Thymus (tissue), 11 donors: ENCODE measurements around the gene WIPF1. TPM values are rescaled to one million over a fixed set of nuclear protein-coding genes. Genes with fewer than 3 reads are reported as not detected.
A peak's percentile ranks its signal among the peaks of the same experiment; 100 is the strongest.

ENCODE experiments used
- DNase-seq, 9 donors: peaks; one replicate each; pipeline ENCODE4 v3.0.0-alpha.2; 2013; ENCODE audit warnings: low spot score in 9 of 9, low read depth in 6 of 9, missing footprints in 1 of 9
- H3K27ac ChIP-seq, 2 donors: one replicate each; pipeline ENCODE4 v1.5.1; 2013; ENCODE audit warnings: control low read depth in 1 of 2, low read depth in 1 of 2, low read length in 1 of 2, mild to moderate bottlenecking in 1 of 2, moderate library complexity in 1 of 2
- H3K27me3 ChIP-seq, 2 donors: one replicate each; pipeline ENCODE4 v1.5.1; 2013; ENCODE audit warnings: low read length in 1 of 2; ENCODE audit not compliant: control insufficient read depth in 2 of 2, insufficient read depth in 1 of 2
- H3K36me3 ChIP-seq, 2 donors: one replicate each; pipeline ENCODE4 v1.5.1; 2013; ENCODE audit warnings: low read length in 1 of 2, mild to moderate bottlenecking in 1 of 2, moderate library complexity in 1 of 2; ENCODE audit not compliant: control insufficient read depth in 2 of 2, insufficient read depth in 2 of 2
- H3K4me1 ChIP-seq, 2 donors: one replicate each; pipeline ENCODE4 v1.5.1; 2013; ENCODE audit warnings: low read length in 2 of 2; ENCODE audit not compliant: control insufficient read depth in 2 of 2, insufficient read depth in 2 of 2
- H3K4me3 ChIP-seq, 2 donors: one replicate each; pipeline ENCODE4 v1.5.1; 2013; ENCODE audit warnings: low read length in 2 of 2, control low read depth in 1 of 2, mild to moderate bottlenecking in 1 of 2
- H3K9me3 ChIP-seq, 2 donors: one replicate each; pipeline ENCODE4 v1.5.1; 2013; ENCODE audit warnings: low read length in 1 of 2, mild to moderate bottlenecking in 1 of 2; ENCODE audit not compliant: control insufficient read depth in 2 of 2, insufficient read depth in 1 of 2
- WGBS: extraction: QIAGEN DNeasy Blood & Tissue Kit; methylation state at CpG from one replicate; pipeline ENCODE4 v1.1.7; 2013; 5-methylcytosine and 5-hydroxymethylcytosine counted together
- polyA plus RNA-seq: library from polyadenylated mRNA; stranded (reverse); fragments of 200-250 nt; gene quantifications from one replicate; pipeline ENCODE4 v1.2.3, GENCODE V29; 2013
- total RNA-seq: library from RNA; stranded (reverse); fragments of 120-200 nt; gene quantifications from one replicate; pipeline ENCODE4 v1.2.4, GENCODE V29; 2013
- donor health status: healthy.

Gene WIPF1
- total and polyA plus RNA-seq, 2 donors, result 21.9 to 65.0 TPM

DNA sequence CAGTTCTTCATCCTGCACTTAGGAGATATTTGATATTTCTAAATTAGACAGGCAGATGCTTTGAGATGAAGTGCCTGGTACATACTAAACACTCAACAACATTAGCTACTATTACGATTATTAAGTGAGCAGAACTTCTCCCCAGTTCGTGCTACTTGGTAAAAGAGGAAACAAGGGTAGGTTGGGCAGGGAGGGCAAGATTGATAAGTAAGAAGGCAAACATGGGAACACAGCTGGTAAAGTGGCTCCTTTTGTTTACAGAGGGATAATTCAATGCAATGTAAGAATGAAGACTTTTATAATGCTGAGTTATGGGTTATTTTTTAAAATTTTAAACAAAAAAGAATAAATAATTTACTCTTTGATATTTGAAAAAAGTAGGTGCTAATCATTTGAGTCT is 15.9 kb upstream of the WIPF1 start:
- no peaks in the 10 kb centered on the region for H3K27me3 ChIP-seq
- H3K36me3 ChIP-seq, result peaks cover 20 to 51% of the 10 kb centered on the region in 2 donors
- WGBS, result 79% methylated on average over 2 of the region's 2 CpGs
- no peaks in the 10 kb centered on the region for H3K9me3 ChIP-seq
- peaks cover 14 to 39% of the 10 kb centered on the region in 2 donors for H3K4me1 ChIP-seq
- no peak overlapping the region for H3K4me3 ChIP-seq
- no peak for DNase-seq
- H3K27ac ChIP-seq, result no peak overlapping the region

DNA sequence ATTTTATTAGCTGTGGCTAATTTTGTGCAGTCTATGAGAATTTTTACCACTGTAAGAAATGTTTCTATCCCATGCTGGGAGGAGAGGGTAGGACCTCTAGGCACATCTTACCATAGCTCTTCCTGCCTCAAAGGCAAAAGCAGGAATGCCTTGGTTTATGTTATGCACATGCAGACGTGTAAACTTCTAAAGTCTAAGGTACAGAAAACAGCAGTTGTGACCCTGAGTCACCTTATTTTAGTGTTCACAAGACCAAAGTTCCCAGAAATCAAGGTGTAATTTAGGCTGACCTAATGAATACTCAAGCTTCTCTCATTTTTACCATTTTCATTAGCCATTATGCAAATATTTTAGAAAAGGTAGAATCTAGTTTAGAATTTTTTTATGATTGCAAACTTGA is 15.4 kb upstream of the WIPF1 start:
- Histone ChIP-seq H3K4me3 (no peak overlapping the region), H3K36me3 (peaks cover 16 to 46% of the 10 kb centered on the region in 2 donors), H3K27me3 (no peaks in the 10 kb centered on the region), H3K4me1 (peaks cover 11 to 38% of the 10 kb centered on the region in 2 donors), H3K27ac (no peak overlapping the region), H3K9me3 (no peaks in the 10 kb centered on the region)
- 0% methylated on average over 1 of the region's 1 CpG for WGBS
- DNase-seq, result no peak

DNA sequence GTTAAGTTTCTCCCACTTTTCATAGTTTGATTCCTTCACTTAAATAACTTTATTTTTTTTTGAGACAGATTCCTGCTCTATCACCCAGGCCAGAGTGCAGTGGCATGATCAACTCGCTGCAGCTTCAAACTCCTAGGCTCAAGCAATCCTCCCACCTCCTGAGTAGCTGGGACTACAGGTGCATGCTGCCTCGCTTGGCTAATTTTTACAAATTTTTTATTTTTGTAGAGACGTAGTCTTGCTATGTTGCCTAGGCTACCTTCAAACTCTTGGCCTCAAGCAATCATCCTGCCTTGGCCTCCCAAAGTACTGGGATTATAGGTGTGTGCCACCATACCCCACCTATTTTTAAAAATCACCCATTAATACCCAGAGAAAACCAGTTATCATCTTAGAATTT is 14.2 kb upstream of the WIPF1 start:
- DNase-seq, result no peak
- no peak overlapping the region for H3K4me3 ChIP-seq
- peaks cover 10 to 39% of the 10 kb centered on the region in 2 donors for H3K4me1 ChIP-seq
- H3K9me3 ChIP-seq, result no peaks in the 10 kb centered on the region
- H3K36me3 ChIP-seq, result peaks cover 10 to 37% of the 10 kb centered on the region in 2 donors
- H3K27me3 ChIP-seq, result no peaks in the 10 kb centered on the region
- 91% methylated on average over 3 of the region's 3 CpGs for WGBS
- no peak overlapping the region for H3K27ac ChIP-seq

DNA sequence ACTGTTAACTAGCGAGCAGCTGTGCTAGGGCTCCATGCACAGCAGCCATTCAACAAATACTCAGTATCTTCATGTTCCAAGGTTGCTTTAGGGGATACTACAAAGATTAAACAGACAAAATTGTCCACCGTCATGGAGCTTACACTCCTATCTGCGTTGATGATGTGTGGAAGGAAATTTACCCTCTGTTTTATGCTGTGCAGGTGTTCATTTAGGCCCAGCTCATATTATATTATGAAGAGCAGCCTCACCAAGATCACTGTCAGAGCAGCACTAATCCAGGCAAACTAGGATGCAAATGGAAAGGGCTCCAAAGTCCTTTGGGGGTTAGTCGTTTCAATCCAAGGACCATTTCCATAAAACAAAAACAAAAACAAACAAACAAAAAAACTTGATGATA is 13.4 kb upstream of the WIPF1 start:
- peaks cover 7 to 31% of the 10 kb centered on the region in 2 donors for H3K36me3 ChIP-seq
- DNase-seq, result no peak
- H3K27ac ChIP-seq, result no peak overlapping the region
- H3K27me3 ChIP-seq, result no peaks in the 10 kb centered on the region
- H3K4me1 ChIP-seq, result peaks cover 6 to 40% of the 10 kb centered on the region in 2 donors
- 86% methylated on average over 4 of the region's 4 CpGs for WGBS
- H3K4me3 ChIP-seq, result no peak overlapping the region
- no peaks in the 10 kb centered on the region for H3K9me3 ChIP-seq

DNA sequence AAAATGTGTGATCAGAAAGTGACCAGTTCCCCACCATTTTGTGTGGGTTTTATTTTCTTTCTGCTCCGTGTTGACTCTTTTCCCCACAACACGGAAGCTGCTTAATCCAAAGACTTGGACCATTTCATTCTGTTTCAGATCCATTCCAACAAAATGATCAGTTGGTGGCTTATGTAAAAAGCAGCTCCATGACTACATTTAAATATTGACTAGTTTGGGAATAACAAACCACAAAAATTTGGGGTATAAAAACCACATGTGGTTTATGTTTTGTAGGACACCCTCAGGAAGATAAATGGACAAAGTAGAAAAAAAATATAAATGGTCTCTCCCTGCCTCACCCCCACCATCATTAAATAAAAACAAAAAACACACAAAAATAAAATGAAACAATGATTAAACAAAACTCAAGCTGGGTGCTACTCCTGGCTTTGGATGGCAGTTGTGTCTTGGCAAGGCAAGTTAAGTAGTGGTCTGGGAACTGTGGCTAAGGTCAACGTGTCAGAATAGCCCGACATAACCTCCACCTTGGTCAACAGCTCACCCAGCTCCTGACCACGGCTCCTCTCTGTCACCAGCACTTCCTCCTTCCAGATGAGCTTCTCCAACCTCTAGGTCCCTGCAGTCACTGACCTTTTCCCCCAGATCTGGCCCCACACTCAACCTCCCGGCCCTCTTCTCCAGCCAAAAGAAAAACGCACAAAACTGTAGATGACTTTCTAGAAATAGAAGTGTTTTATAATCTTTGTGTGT is 12.8 kb upstream of the WIPF1 start:
- Histone ChIP-seq H3K27me3 (no peaks in the 10 kb centered on the region), H3K36me3 (peaks cover 6 to 31% of the 10 kb centered on the region in 2 donors), H3K4me3 (no peak overlapping the region), H3K27ac (no peak overlapping the region), H3K4me1 (peaks cover 5 to 36% of the 10 kb centered on the region in 2 donors), H3K9me3 (no peaks in the 10 kb centered on the region)
- DNase-seq, result no peak
- 76% methylated on average over 7 of the region's 7 CpGs for WGBS

DNA sequence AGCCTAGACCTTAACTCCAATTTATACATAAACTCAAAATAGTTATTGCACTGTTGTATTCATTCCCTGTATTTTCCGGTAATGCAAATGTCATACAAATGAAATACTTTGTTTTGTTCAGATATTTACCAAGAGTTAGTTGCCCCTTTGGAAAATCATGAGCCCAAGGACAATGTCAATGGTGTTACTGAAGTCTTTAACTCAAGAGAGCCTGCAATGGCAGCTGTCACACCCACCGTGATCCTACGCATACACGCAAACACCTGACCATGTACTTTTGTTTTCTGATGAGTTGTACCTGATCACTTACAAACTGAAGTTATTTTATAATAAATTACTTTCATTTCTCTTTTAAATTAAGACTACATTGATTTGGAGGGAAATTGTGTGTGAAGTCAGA is 11.7 kb upstream of the WIPF1 start:
- Histone ChIP-seq H3K4me1 (peaks cover 5 to 36% of the 10 kb centered on the region in 2 donors), H3K27me3 (no peaks in the 10 kb centered on the region), H3K36me3 (peaks cover 9 to 31% of the 10 kb centered on the region in 2 donors), H3K4me3 (no peak overlapping the region), H3K9me3 (no peaks in the 10 kb centered on the region), H3K27ac (no peak overlapping the region)
- no peak for DNase-seq
- WGBS, result 98% methylated on average over 4 of the region's 4 CpGs

DNA sequence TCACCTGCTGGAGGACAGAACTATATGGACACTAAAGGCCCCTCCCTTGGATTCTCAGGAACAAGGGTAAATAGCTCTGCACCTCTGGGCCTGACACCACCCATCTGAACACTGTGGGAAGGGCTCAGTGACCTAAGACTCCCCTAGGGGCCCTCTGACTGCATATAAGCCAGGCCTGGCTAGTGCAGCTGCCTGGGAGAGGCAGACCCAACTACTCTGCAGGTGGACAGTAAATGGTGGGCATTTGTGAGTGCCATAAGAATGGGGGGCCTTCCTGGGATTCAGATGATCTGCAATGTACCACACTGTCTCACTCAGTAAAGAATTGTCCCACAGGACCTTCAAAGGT is 11.2 kb upstream of the WIPF1 start:
- H3K27ac ChIP-seq, result peak overlapping the region in 1 of 2 donors; percentile 46
- peaks cover 5 to 36% of the 10 kb centered on the region in 2 donors for H3K4me1 ChIP-seq

DNA sequence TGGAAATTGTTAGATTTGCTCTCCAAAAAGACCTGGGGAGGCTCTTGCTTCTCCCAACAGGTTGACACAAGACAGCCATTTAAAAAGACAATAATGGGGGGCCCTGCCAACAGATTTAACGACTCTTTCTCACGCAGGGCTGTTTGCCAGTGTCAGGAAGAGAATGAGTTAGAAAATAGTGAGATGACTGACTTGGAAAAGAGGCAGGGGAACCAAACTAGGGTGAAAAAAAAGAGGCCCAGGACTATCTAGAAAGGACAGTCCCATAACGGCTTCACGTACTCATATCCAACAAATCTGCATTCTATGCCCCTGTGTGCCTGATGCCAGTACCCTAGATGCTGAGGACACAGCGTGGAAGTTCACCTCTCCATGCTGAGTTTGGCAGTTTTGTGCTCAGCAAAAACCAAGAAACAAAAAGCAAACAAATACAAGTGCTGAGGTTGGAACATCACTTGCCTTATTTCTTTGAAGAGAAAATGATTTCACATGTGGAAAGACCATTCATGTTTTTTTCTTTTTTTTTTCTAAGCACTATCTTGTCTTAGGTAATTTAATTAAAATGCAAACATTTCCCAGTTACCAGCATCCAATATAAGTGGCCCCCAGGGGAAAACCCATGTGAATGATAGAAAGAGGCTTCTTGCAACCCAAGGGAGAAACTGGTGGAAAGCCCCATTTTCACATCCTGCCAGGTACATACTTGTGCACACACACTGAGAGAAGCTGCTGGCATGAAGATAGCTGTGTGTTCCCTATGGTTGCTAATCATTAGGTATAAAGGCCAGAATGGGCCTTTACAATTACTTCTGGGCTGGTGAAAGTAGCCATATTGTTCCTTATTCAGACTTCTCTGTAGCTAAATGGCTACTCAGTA is 10.6 kb upstream of the WIPF1 start:
- DNase-seq, result peak in 1 of 9 donors; percentile 53
- peak overlapping the region in 1 of 2 donors; percentile 46 for H3K27ac ChIP-seq
- H3K9me3 ChIP-seq, result no peaks in the 10 kb centered on the region
- H3K4me1 ChIP-seq, result peaks cover 5 to 36% of the 10 kb centered on the region in 2 donors
- peaks cover 9 to 28% of the 10 kb centered on the region in 2 donors for H3K36me3 ChIP-seq
- WGBS, result 91% methylated on average over 5 of the region's 5 CpGs
- no peak overlapping the region for H3K4me3 ChIP-seq
- H3K27me3 ChIP-seq, result no peaks in the 10 kb centered on the region

More for the DNA sequence above, 11.2 kb upstream of the WIPF1 start:
- Histone ChIP-seq H3K4me3 (no peak overlapping the region), H3K36me3 (peaks cover 9 to 27% of the 10 kb centered on the region in 2 donors), H3K27me3 (no peaks in the 10 kb centered on the region), H3K9me3 (no peaks in the 10 kb centered on the region)
- no peak for DNase-seq

DNA sequence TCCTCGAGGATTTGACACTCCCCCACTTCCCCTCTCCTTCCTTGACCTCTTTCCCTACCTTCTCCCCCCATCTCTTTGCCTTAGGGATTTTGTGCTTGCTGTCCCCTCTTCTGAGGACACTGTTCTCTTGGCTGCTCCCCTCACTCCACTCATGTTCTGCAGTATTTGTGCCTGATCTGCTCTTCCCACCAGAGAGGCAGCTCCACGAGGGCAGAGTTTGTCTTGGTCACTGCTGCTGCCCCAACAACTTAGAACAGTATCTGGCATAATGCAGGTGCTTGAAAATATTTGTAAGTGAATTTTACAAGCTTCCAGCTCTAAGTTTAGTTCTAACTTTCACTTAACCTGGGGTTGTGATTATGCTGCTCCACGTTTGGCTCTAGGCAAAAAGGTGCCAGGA is 10.0 kb upstream of the WIPF1 start:
- Histone ChIP-seq H3K4me1 (peaks cover 5 to 41% of the 10 kb centered on the region in 2 donors), H3K4me3 (no peak overlapping the region), H3K9me3 (no peaks in the 10 kb centered on the region), H3K27me3 (no peaks in the 10 kb centered on the region), H3K27ac (peak overlapping the region in 1 of 2 donors; percentile 43), H3K36me3 (peaks cover 9 to 35% of the 10 kb centered on the region in 2 donors)
- no peak for DNase-seq
- 91% methylated on average over 3 of the region's 3 CpGs for WGBS
